SU-DHL-6 (cell line): ENCODE data around the gene SHISAL2A.

Source experiments
- CTCF ChIP-seq: fragments of 200-600 bp; sonication (generic); IDR thresholded peaks from one replicate; pipeline ENCODE4 v1.5.1; 2017; ENCODE audit warnings: antibody characterized with exemption, mild to moderate bottlenecking, low read length, moderate library complexity; ENCODE audit not compliant: insufficient read depth, poor library complexity, severe bottlenecking
- EZH2phosphoT487 ChIP-seq: fragments of 200-600 bp; sonication (generic), shearing (Covaris generic); conservative IDR thresholded peaks from 2 replicates; pipeline ENCODE4 v1.6.1; 2018; ENCODE audit warnings: mild to moderate bottlenecking, antibody characterized with exemption, low read length, moderate library complexity, mixed read lengths

- TF ChIP-seq CTCF, result no peak
- no peak for TF ChIP-seq EZH2phosphoT487
These were observed 30.7 kb upstream of the SHISAL2A start, which contains the start of gene GPX7 for GRCh38 chr1:52601991-52602855.
